HCT116 (cell line): ENCODE measurements around the gene SRI.

ENCODE experiments used
- POLR2A ChIP-seq: IDR thresholded peaks from 2 replicates; pipeline ENCODE4 v1.7.0; 2011; ENCODE audit warnings: borderline replicate concordance; ENCODE audit not compliant: insufficient read depth, insufficient read length; ENCODE audit errors: extremely low read depth
- RAD21 ChIP-seq: IDR thresholded peaks from 2 replicates; pipeline ENCODE4 v1.6.1; 2012; ENCODE audit warnings: low read depth, mild to moderate bottlenecking
- REST ChIP-seq: IDR thresholded peaks from 2 replicates; pipeline ENCODE4 v1.6.1; 2012; ENCODE audit warnings: low read depth
- TF ChIP-seq, protein P1 (sequence below), 3 experiments: fragments of 200-600 bp in 1 of 3; sonication (generic) in 1 of 3; IDR thresholded peaks in 2 of 3; conservative IDR thresholded peaks in 1 of 3; 2 replicates each; pipeline ENCODE4 v1.5.1; 2012 to 2017; ENCODE audit warnings: low read depth in 2 of 3, low read length in 2 of 3, antibody characterized with exemption in 1 of 3, borderline replicate concordance in 1 of 3, control low read depth in 1 of 3, mild to moderate bottlenecking in 1 of 3, mixed read lengths in 1 of 3, mixed run types in 1 of 3, moderate library complexity in 1 of 3; ENCODE audit not compliant: insufficient read depth in 1 of 3

DNA sequence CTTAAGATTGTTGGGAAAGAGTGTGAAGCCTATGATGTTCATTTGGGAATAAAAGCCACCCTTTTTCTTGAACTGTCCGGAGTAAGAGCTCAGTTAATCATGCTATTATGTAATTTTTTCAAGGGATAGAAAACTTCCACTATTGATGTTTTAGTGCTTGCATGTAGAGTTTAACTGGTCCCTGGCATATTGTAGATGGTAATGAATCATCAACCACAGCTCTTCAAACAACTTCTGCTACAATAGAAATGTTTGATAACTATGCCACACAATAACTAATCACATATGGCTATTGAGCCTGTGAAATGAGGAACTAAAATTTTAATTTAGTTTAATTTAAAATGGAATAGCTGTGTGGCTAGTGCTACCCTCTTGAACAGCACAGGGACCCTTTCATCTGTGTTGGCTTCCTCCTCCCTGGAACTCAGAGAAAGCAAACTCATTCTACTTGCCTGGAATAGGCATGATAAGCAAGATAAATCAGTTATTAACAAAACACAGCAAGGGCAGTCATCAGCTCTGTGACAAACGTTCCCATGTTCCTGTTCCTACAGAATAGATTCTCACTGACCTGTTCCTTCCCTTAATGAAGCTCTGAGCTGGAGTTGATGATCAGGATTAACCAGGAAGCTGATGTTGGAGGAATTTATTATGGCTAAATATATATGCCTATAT lies 4.9 kb upstream of the SRI start:
- TF ChIP-seq, protein P1, sequence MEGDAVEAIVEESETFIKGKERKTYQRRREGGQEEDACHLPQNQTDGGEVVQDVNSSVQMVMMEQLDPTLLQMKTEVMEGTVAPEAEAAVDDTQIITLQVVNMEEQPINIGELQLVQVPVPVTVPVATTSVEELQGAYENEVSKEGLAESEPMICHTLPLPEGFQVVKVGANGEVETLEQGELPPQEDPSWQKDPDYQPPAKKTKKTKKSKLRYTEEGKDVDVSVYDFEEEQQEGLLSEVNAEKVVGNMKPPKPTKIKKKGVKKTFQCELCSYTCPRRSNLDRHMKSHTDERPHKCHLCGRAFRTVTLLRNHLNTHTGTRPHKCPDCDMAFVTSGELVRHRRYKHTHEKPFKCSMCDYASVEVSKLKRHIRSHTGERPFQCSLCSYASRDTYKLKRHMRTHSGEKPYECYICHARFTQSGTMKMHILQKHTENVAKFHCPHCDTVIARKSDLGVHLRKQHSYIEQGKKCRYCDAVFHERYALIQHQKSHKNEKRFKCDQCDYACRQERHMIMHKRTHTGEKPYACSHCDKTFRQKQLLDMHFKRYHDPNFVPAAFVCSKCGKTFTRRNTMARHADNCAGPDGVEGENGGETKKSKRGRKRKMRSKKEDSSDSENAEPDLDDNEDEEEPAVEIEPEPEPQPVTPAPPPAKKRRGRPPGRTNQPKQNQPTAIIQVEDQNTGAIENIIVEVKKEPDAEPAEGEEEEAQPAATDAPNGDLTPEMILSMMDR (IDR thresholded peaks at IDR 0.05 in 2 of 3, conservative IDR thresholded peaks at IDR 0.05 in 1 of 3; ENCODE audit: borderline replicate concordance in 1 of 3, insufficient read depth in 1 of 3, low read depth in 2 of 3, low read length in 2 of 3) = no peak
- TF ChIP-seq REST (no peak), POLR2A (no peak), RAD21 (no peak)
